HepG2 (cell line): ENCODE results near the gene TIFAB. TPM values are rescaled to one million over a fixed set of nuclear protein-coding genes. Genes with fewer than 3 reads are reported as not detected.

Source experiments
- DPF2 ChIP-seq: sonication (generic); formaldehyde crosslinking; IDR thresholded peaks from 2 replicates; pipeline ENCODE4 v1.4.0; 2020; ENCODE audit warnings: mild to moderate bottlenecking, low read depth, missing genetic modification reagents, borderline replicate concordance
- DZIP1 ChIP-seq: sonication (generic); formaldehyde crosslinking; IDR thresholded peaks from 2 replicates; pipeline ENCODE4 v1.5.0; 2020; ENCODE audit warnings: mild to moderate bottlenecking, missing genetic modification reagents
- ELF1 ChIP-seq: sonication (generic); formaldehyde crosslinking; IDR thresholded peaks from 2 replicates; pipeline ENCODE4 v1.4.0; 2020; ENCODE audit warnings: missing genetic modification reagents
- KLF13 ChIP-seq: sonication (generic); formaldehyde crosslinking; IDR thresholded peaks from 2 replicates; pipeline ENCODE4 v1.4.0; 2020; ENCODE audit warnings: mild to moderate bottlenecking, missing genetic modification reagents
- MEF2D ChIP-seq: sonication (generic); formaldehyde crosslinking; IDR thresholded peaks from 2 replicates; pipeline ENCODE4 v1.5.1; 2020; ENCODE audit warnings: mild to moderate bottlenecking, missing genetic modification reagents
- NFE2 ChIP-seq: sonication (generic); formaldehyde crosslinking; IDR thresholded peaks from 2 replicates; pipeline ENCODE4 v1.4.0; 2020; ENCODE audit warnings: missing genetic modification reagents
- RBAK ChIP-seq: sonication (generic); formaldehyde crosslinking; IDR thresholded peaks from 2 replicates; pipeline ENCODE4 v1.5.1; 2020; ENCODE audit warnings: mild to moderate bottlenecking, missing genetic modification reagents
- RERE ChIP-seq: IDR thresholded peaks from 2 replicates; pipeline ENCODE4 v1.6.1; 2016; ENCODE audit warnings: low read depth, missing genetic modification reagents, missing compliant biosample characterization
- SKI ChIP-seq: fragments of 450-650 bp; IDR thresholded peaks from one replicate; pipeline ENCODE4 v1.6.1; 2018; ENCODE audit warnings: mild to moderate bottlenecking; ENCODE audit not compliant: partially characterized antibody
- SP5 ChIP-seq: IDR thresholded peaks from 2 replicates; pipeline ENCODE4 v1.6.1; 2016; ENCODE audit warnings: low read depth, borderline replicate concordance
- TEAD2 ChIP-seq: sonication (generic); formaldehyde crosslinking; IDR thresholded peaks from 2 replicates; pipeline ENCODE4 v1.9.0; 2021; ENCODE audit warnings: missing genetic modification reagents
- ZIK1 ChIP-seq: sonication (generic); formaldehyde crosslinking; IDR thresholded peaks from 2 replicates; pipeline ENCODE4 v1.5.0; 2020; ENCODE audit warnings: mild to moderate bottlenecking, low read depth, missing genetic modification reagents, borderline replicate concordance
- ZNF251 ChIP-seq: sonication (generic); formaldehyde crosslinking; IDR thresholded peaks from 2 replicates; pipeline ENCODE4 v1.9.0; 2021; ENCODE audit warnings: mild to moderate bottlenecking, missing genetic modification reagents
- ZNF274 ChIP-seq: sonication (generic); formaldehyde crosslinking; IDR thresholded peaks from 2 replicates; pipeline ENCODE4 v1.5.1; 2020; ENCODE audit warnings: mild to moderate bottlenecking, missing genetic modification reagents
- ZNF780A ChIP-seq: sonication (generic); formaldehyde crosslinking; IDR thresholded peaks from 2 replicates; pipeline ENCODE4 v1.8.0; 2022; ENCODE audit warnings: mild to moderate bottlenecking, missing genetic modification reagents, moderate library complexity
- polyA plus RNA-seq, 8 experiments: library from polyadenylated mRNA; depleted of rRNA in 3 of 8; stranded (reverse) in 7 of 8; unstranded in 1 of 8; fragments of >200 nt; fragmentation: Illumina TruSeq in 4 of 8; extraction: Trizol in 4 of 8; gene quantifications; 2 replicates each; pipeline versions ENCODE4 v1.2.1 to v1.2.3, GENCODE V29; 2011 to 2016; ENCODE audit warnings: low read depth in 4 of 8, missing spikeins in 1 of 8, mixed read lengths in 1 of 8; ENCODE audit not compliant: insufficient read depth in 1 of 8
- total RNA-seq, 5 experiments: library from RNA; depleted of rRNA; stranded (reverse); fragments of >200 nt; fragmentation: Illumina TruSeq; extraction: Trizol; gene quantifications; 2 replicates each; pipeline ENCODE4 v1.2.3, GENCODE V29; 2016; ENCODE audit warnings: low read depth in 1 of 5
- TF ChIP-seq, protein P1 (sequence below): sonication (generic); formaldehyde crosslinking; IDR thresholded peaks from 2 replicates; pipeline ENCODE4 v1.9.0; 2021; ENCODE audit warnings: missing genetic modification reagents, borderline replicate concordance
- TF ChIP-seq, protein P2 (sequence below): sonication (generic); formaldehyde crosslinking; conservative IDR thresholded peaks from 2 replicates; pipeline ENCODE4 v1.8.0; 2022; ENCODE audit warnings: low read depth, missing genetic modification reagents

Gene TIFAB
- total and polyA plus RNA-seq, 2 of the 13 experiments (the other 11 are each of a cell fraction or from before 2014, with no cell fraction given), result not detected

DNA sequence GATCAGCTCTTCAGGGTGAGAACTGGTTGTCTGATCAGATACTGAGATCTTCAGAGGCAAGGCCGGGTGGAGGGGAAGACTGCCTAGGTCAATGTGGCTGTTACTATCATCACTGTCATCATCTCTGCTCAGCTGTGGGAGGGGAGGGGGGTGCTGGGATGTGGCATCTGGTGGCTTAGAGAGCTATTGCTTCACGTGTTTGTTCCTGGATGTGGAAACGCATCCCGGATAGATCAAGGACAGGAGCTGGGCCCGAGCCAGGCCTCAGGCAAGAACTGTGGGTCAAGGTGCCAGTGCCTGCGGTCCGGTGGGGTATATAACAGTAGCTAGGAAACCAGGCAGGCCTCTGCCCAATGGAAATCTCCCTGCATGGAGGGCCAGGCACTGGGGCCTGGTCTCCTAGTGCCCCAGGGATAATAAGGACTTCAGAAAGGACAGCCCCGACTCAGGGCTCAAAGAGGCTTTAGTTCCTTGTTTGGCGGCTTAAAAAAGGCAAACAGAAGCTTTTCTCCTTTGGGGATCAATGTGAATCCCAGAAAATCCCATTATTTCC is 30.3 kb upstream of the TIFAB start (continued):
- TF ChIP-seq SP5 (CRISPR knock-in tag), result peak; percentile 66
- no peak for TF ChIP-seq RBAK (CRISPR knock-in tag)
- no peak for TF ChIP-seq KLF13 (CRISPR knock-in tag)
- TF ChIP-seq, protein P1, sequence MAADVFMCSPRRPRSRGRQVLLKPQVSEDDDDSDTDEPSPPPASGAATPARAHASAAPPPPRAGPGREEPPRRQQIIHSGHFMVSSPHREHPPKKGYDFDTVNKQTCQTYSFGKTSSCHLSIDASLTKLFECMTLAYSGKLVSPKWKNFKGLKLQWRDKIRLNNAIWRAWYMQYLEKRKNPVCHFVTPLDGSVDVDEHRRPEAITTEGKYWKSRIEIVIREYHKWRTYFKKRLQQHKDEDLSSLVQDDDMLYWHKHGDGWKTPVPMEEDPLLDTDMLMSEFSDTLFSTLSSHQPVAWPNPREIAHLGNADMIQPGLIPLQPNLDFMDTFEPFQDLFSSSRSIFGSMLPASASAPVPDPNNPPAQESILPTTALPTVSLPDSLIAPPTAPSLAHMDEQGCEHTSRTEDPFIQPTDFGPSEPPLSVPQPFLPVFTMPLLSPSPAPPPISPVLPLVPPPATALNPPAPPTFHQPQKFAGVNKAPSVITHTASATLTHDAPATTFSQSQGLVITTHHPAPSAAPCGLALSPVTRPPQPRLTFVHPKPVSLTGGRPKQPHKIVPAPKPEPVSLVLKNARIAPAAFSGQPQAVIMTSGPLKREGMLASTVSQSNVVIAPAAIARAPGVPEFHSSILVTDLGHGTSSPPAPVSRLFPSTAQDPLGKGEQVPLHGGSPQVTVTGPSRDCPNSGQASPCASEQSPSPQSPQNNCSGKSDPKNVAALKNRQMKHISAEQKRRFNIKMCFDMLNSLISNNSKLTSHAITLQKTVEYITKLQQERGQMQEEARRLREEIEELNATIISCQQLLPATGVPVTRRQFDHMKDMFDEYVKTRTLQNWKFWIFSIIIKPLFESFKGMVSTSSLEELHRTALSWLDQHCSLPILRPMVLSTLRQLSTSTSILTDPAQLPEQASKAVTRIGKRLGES (CRISPR knock-in tag), result no peak
- no peak for TF ChIP-seq ZIK1 (CRISPR knock-in tag)
- no peak for TF ChIP-seq NFE2 (CRISPR knock-in tag)
- TF ChIP-seq, protein P2, sequence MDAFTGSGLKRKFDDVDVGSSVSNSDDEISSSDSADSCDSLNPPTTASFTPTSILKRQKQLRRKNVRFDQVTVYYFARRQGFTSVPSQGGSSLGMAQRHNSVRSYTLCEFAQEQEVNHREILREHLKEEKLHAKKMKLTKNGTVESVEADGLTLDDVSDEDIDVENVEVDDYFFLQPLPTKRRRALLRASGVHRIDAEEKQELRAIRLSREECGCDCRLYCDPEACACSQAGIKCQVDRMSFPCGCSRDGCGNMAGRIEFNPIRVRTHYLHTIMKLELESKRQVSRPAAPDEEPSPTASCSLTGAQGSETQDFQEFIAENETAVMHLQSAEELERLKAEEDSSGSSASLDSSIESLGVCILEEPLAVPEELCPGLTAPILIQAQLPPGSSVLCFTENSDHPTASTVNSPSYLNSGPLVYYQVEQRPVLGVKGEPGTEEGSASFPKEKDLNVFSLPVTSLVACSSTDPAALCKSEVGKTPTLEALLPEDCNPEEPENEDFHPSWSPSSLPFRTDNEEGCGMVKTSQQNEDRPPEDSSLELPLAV, result no peak
- peak; percentile 73; the same call in 1 of the 2 replicates for TF ChIP-seq RERE (CRISPR knock-in tag)
- TF ChIP-seq SKI, result no peak
- TF ChIP-seq ZNF251 (CRISPR knock-in tag), result no peak
- no peak for TF ChIP-seq TEAD2 (CRISPR knock-in tag)
- TF ChIP-seq MEF2D, result peak; percentile 64; the same call in 1 of the 2 replicates
- TF ChIP-seq ELF1 (CRISPR knock-in tag), result peak; percentile 54
- 0 out of 2 replicates have a peak, but pooled peaks have one; percentile 0 for TF ChIP-seq ZNF780A (CRISPR knock-in tag)
- no peak for TF ChIP-seq DZIP1
- TF ChIP-seq ZNF274 (CRISPR knock-in tag), result no peak
- TF ChIP-seq DPF2 (CRISPR knock-in tag), result peak; percentile 79
